Measurements from ENCODE around the gene ALDOC.
A peak's percentile ranks its signal among the peaks of the same experiment; 100 is the strongest.
"Not testable (repeated sequence)": the region's sequence is repeated elsewhere in the genome, so short reads cannot be mapped to it uniquely, and the experiment has no call there.

The ALDOC gene

DNA sequence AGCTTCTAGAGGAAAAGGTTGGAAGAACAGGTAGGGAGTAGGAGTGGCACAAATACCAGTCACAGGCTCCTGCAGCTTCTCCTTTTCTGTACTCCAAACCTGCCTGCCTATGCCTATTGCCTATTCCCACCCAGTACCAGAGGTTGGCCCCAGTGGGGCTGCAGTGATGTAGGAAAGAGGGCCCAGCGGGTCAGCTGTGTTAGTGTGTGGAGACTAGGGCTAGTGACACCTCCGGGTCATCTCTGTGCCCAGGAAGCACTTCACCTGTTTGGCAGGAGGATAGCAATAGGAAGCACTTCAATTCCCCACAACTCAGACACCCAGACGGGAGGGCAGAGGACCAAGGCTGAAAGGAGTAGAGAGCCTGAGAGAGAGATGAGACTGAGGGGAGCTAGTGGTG is 679 bp downstream of the ALDOC start:
- ChIA-PET POLR2A (interaction anchor here (1.1 kb wide), 1 partner anchor 24 kb away, joined by 4 read pairs; no protein-coding TSS in a partner anchor), CTCF (interaction anchor here (0.9 to 1.6 kb wide), 8 partner anchors 9 to 83 kb away, joined by 3 to 4 read pairs (median 3); no protein-coding TSS in a partner anchor)
- Histone ChIP-seq H3K36me3 (ENCODE audit: control insufficient read depth in 4 of 4, insufficient read depth in 4 of 4, low read length in 3 of 4) (peaks cover 4 to 49% (median 20%) of the 10 kb centered on the region in 4 experiments), H3K4me3 (ENCODE audit: control insufficient read depth in 1 of 7, extremely low read depth in 1 of 7, insufficient read depth in 4 of 7, low read depth in 2 of 7, low read length in 6 of 7) (peak overlapping the region in 1 of 7 experiments; percentile 14), H3K4me1 (ENCODE audit: control extremely low read depth in 1 of 4, control insufficient read depth in 4 of 4, insufficient read depth in 4 of 4, low read length in 3 of 4) (peaks cover 3 to 23% (median 13%) of the 10 kb centered on the region in 4 experiments)
- WGBS (ENCODE audit: insufficient coverage), result no CpG with 5 or more reads among the region's 3 CpGs
- DNase-seq; H3K27ac ChIP-seq (ENCODE audit: insufficient read depth in 1 of 2, low read depth in 1 of 2, low read length in 2 of 2, poor library complexity in 1 of 2, severe bottlenecking in 2 of 2); H3K27me3 ChIP-seq (replicated peaks in 2 of 5; ENCODE audit: control insufficient read depth in 4 of 5, insufficient read depth in 5 of 5, low read length in 4 of 5); H3K9me3 ChIP-seq (ENCODE audit: control extremely low read depth in 1 of 5, control insufficient read depth in 4 of 5, insufficient read depth in 2 of 5, low read depth in 1 of 5, low read length in 4 of 5): not testable (repeated sequence)

DNA sequence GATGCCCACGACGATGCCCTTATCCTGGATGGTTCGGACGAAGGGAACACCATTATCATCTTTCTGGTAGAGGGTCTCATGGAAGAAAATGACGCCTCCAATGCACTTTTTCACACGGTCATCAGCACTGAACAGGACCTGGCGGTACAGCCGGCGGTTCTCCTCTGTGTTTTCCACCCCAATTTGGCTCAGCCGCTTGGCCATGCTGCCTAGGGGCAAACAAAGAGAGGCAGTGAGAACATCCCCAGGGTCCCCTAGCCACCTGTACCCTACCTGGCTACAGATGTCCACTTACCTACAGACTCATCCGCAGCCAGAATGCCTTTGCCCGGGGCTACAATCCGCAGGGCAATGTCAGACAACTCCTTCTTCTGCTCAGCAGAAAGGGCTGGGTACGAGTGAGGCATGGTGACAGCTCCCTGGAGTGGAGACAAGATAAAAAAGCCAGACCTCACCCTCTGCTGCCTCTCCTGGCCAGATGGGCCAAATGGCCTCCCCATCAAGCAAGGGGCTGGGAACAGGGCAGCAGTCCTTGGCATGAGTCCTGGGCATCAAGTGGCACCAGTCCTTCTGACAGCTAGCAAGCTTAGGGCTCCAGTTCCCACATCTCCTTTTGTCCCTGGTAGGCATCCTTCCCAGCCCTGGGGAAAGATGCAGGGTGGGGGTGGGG is 1.4 kb downstream of the ALDOC start:
- H3K4me1 ChIP-seq (ENCODE audit: control extremely low read depth in 1 of 4, control insufficient read depth in 4 of 4, insufficient read depth in 4 of 4, low read length in 3 of 4), result peaks cover 3 to 30% (median 18%) of the 10 kb centered on the region in 4 experiments
- H3K27me3 ChIP-seq (replicated peaks in 2 of 5; ENCODE audit: control insufficient read depth in 4 of 5, insufficient read depth in 5 of 5, low read length in 4 of 5), result no peaks in the 10 kb centered on the region
- ChIA-PET CTCF (interaction anchor here (0.9 to 1.8 kb wide), 7 partner anchors 9 to 82 kb away, joined by 3 to 6 read pairs (median 3); partner anchors contain the start of gene SPAG5), POLR2A (no interaction called here)
- no peak overlapping the region for H3K4me3 ChIP-seq (ENCODE audit: control insufficient read depth in 1 of 7, extremely low read depth in 1 of 7, insufficient read depth in 4 of 7, low read depth in 2 of 7, low read length in 6 of 7)
- WGBS (ENCODE audit: insufficient coverage), result 98% methylated on average over 14 of the region's 14 CpGs
- H3K36me3 ChIP-seq (ENCODE audit: control insufficient read depth in 4 of 4, insufficient read depth in 4 of 4, low read length in 3 of 4), result peaks cover 4 to 42% (median 17%) of the 10 kb centered on the region in 4 experiments
- no peak for DNase-seq
- H3K27ac ChIP-seq (ENCODE audit: insufficient read depth in 1 of 2, low read depth in 1 of 2, low read length in 2 of 2, poor library complexity in 1 of 2, severe bottlenecking in 2 of 2), result no peak overlapping the region
- H3K9me3 ChIP-seq (ENCODE audit: control extremely low read depth in 1 of 5, control insufficient read depth in 4 of 5, insufficient read depth in 2 of 5, low read depth in 1 of 5, low read length in 4 of 5), result no peaks in the 10 kb centered on the region

DNA sequence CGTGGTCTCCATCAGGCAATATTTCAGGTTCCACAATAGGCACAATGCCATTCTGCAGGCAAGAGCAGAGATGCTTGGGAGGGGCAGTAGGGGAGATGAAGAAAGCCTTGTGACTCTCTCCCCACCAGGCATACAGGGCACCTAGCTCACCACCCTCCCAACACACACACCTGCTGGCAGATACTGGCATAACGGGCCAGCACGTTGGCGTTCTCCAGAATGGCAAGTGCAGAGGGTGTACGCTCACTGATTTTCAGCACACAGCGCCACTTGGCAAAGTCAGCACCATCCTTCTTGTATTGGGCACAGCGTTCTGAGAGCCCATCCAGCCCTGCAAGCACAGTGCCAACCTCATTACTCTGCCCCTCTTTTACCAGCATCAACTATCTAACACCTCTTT is 2.2 kb downstream of the ALDOC start:
- H3K27me3 ChIP-seq (replicated peaks in 2 of 5; ENCODE audit: control insufficient read depth in 4 of 5, insufficient read depth in 5 of 5, low read length in 4 of 5), result no peaks in the 10 kb centered on the region
- H3K4me1 ChIP-seq (ENCODE audit: control extremely low read depth in 1 of 4, control insufficient read depth in 4 of 4, insufficient read depth in 4 of 4, low read length in 3 of 4), result peaks cover 3 to 37% (median 23%) of the 10 kb centered on the region in 4 experiments
- no peak overlapping the region for H3K4me3 ChIP-seq (ENCODE audit: control insufficient read depth in 1 of 7, extremely low read depth in 1 of 7, insufficient read depth in 4 of 7, low read depth in 2 of 7, low read length in 6 of 7)
- 90% methylated on average over 7 of the region's 7 CpGs for WGBS (ENCODE audit: insufficient coverage)
- H3K36me3 ChIP-seq (ENCODE audit: control insufficient read depth in 4 of 4, insufficient read depth in 4 of 4, low read length in 3 of 4), result peaks cover 4 to 36% (median 13%) of the 10 kb centered on the region in 4 experiments
- DNase-seq, result peak; percentile 40 to 60 (median 55)
- ChIA-PET CTCF (interaction anchor here (0.6 to 1.8 kb wide), 3 partner anchors 24 to 168 kb away, joined by 3 to 6 read pairs (median 4); partner anchors contain the start of gene SPAG5), POLR2A (no interaction called here)
- H3K9me3 ChIP-seq (ENCODE audit: control extremely low read depth in 1 of 5, control insufficient read depth in 4 of 5, insufficient read depth in 2 of 5, low read depth in 1 of 5, low read length in 4 of 5), result no peaks in the 10 kb centered on the region
- H3K27ac ChIP-seq (ENCODE audit: insufficient read depth in 1 of 2, low read depth in 1 of 2, low read length in 2 of 2, poor library complexity in 1 of 2, severe bottlenecking in 2 of 2), result no peak overlapping the region

DNA sequence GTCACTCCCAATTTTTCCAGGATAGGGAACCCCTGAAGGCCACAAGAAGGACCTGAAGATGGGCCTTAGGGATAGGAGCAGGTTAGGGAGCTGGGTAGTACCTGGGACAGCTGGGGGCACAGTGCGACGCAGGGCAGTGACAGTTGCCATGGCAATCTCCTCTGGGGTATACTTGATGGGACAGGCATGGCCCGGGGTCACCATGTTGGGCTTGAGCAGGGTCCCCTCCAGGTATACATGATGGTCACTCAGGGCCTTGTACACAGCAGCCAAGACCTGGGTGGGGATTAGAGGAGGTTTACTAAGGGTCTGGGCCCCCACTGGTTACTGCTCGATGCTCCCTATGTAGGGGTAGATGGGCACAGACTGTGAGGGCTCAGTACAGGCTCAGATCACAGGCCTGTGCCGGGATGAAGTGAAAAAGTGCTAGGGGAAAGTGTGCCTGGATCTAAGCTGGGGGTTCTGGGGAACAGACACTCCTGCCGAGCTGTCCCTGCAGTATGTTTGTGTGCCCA is 2.7 kb downstream of the ALDOC start:
- no peaks in the 10 kb centered on the region for H3K9me3 ChIP-seq (ENCODE audit: control extremely low read depth in 1 of 5, control insufficient read depth in 4 of 5, insufficient read depth in 2 of 5, low read depth in 1 of 5, low read length in 4 of 5)
- no peak overlapping the region for H3K27ac ChIP-seq (ENCODE audit: insufficient read depth in 1 of 2, low read depth in 1 of 2, low read length in 2 of 2, poor library complexity in 1 of 2, severe bottlenecking in 2 of 2)
- no peaks in the 10 kb centered on the region for H3K27me3 ChIP-seq (replicated peaks in 2 of 5; ENCODE audit: control insufficient read depth in 4 of 5, insufficient read depth in 5 of 5, low read length in 4 of 5)
- H3K4me3 ChIP-seq (ENCODE audit: control insufficient read depth in 1 of 7, extremely low read depth in 1 of 7, insufficient read depth in 4 of 7, low read depth in 2 of 7, low read length in 6 of 7), result no peak overlapping the region
- ChIA-PET POLR2A (no interaction called here), CTCF (interaction anchor here (0.6 to 1.8 kb wide), 2 partner anchors 24 to 169 kb away, joined by 4 to 6 read pairs; partner anchors contain the start of gene SPAG5)
- H3K4me1 ChIP-seq (ENCODE audit: control extremely low read depth in 1 of 4, control insufficient read depth in 4 of 4, insufficient read depth in 4 of 4, low read length in 3 of 4), result peaks cover 3 to 37% (median 25%) of the 10 kb centered on the region in 4 experiments
- no peak for DNase-seq
- H3K36me3 ChIP-seq (ENCODE audit: control insufficient read depth in 4 of 4, insufficient read depth in 4 of 4, low read length in 3 of 4), result peaks cover 4 to 31% (median 12%) of the 10 kb centered on the region in 4 experiments
- WGBS (ENCODE audit: insufficient coverage), result 100% methylated on average over 6 of the region's 6 CpGs

- Histone ChIP-seq H3K36me3 (ENCODE audit: control insufficient read depth in 4 of 4, insufficient read depth in 4 of 4, low read length in 3 of 4) (peaks cover 2 to 26% (median 8%) of the 10 kb centered on the region in 4 experiments), H3K4me1 (ENCODE audit: control extremely low read depth in 1 of 4, control insufficient read depth in 4 of 4, insufficient read depth in 4 of 4, low read length in 3 of 4) (peaks cover 3 to 37% (median 25%) of the 10 kb centered on the region in 4 experiments), H3K27ac (ENCODE audit: insufficient read depth in 1 of 2, low read depth in 1 of 2, low read length in 2 of 2, poor library complexity in 1 of 2, severe bottlenecking in 2 of 2) (no peak overlapping the region), H3K4me3 (ENCODE audit: control insufficient read depth in 1 of 7, extremely low read depth in 1 of 7, insufficient read depth in 4 of 7, low read depth in 2 of 7, low read length in 6 of 7) (no peak overlapping the region), H3K27me3 (replicated peaks in 2 of 5; ENCODE audit: control insufficient read depth in 4 of 5, insufficient read depth in 5 of 5, low read length in 4 of 5) (no peaks in the 10 kb centered on the region), H3K9me3 (ENCODE audit: control extremely low read depth in 1 of 5, control insufficient read depth in 4 of 5, insufficient read depth in 2 of 5, low read depth in 1 of 5, low read length in 4 of 5) (no peaks in the 10 kb centered on the region)
- CTCF ChIA-PET, result interaction anchor here (1.1 to 1.8 kb wide), 2 partner anchors 23 to 25 kb away, joined by 3 to 6 read pairs; partner anchors contain the start of gene SPAG5
- WGBS (ENCODE audit: insufficient coverage), result 99% methylated on average over 7 of the region's 9 CpGs
- POLR2A ChIA-PET, result no interaction called here
- DNase-seq, result no peak
Observed at GRCh38 chr17:28573521-28573920, 3.2 kb downstream of the ALDOC start.

- no peak for DNase-seq
- ChIA-PET CTCF (interaction anchor here (0.7 to 3.0 kb wide), 3 partner anchors 23 to 39 kb away, joined by 3 to 12 read pairs (median 3); no protein-coding TSS in a partner anchor), POLR2A (no interaction called here)
- Histone ChIP-seq H3K4me3 (ENCODE audit: control insufficient read depth in 1 of 7, extremely low read depth in 1 of 7, insufficient read depth in 4 of 7, low read depth in 2 of 7, low read length in 6 of 7) (no peak overlapping the region), H3K9me3 (ENCODE audit: control extremely low read depth in 1 of 5, control insufficient read depth in 4 of 5, insufficient read depth in 2 of 5, low read depth in 1 of 5, low read length in 4 of 5) (no peaks in the 10 kb centered on the region), H3K4me1 (ENCODE audit: control extremely low read depth in 1 of 4, control insufficient read depth in 4 of 4, insufficient read depth in 4 of 4, low read length in 3 of 4) (peaks cover 3 to 37% (median 26%) of the 10 kb centered on the region in 4 experiments), H3K27ac (ENCODE audit: insufficient read depth in 1 of 2, low read depth in 1 of 2, low read length in 2 of 2, poor library complexity in 1 of 2, severe bottlenecking in 2 of 2) (no peak overlapping the region), H3K27me3 (replicated peaks in 2 of 5; ENCODE audit: control insufficient read depth in 4 of 5, insufficient read depth in 5 of 5, low read length in 4 of 5) (no peaks in the 10 kb centered on the region), H3K36me3 (ENCODE audit: control insufficient read depth in 4 of 4, insufficient read depth in 4 of 4, low read length in 3 of 4) (peaks cover 0 to 21% (median 3%) of the 10 kb centered on the region in 4 experiments)
Observed at GRCh38 chr17:28573040-28573380, 3.7 kb downstream of the ALDOC start.

All from common myeloid progenitor, CD34-positive (primary cell).